Right lobe of liver (tissue), 6 donors: Measurements from ENCODE around the gene SH2D3A. TPM values are rescaled to one million over a fixed set of nuclear protein-coding genes. Genes with fewer than 3 reads are reported as not detected.

Source experiments
- ATAC-seq, 4 donors: fragments of 200-7000 bp; cut with Tn5 transposase; one replicate each; pipeline ENCODE4 v1.9.1; 2020; ENCODE audit warnings: mild to moderate bottlenecking in 4 of 4, moderate library complexity in 4 of 4
- DNase-seq, 3 donors: peaks; one replicate each; pipeline ENCODE4 v3.0.0-alpha.2; 2020
- H3K27ac ChIP-seq, 3 donors: fragments of 200-600 bp; one replicate each; pipeline ENCODE4 v1.8.0; 2022
- H3K27me3 ChIP-seq, 2 donors: fragments of 200-600 bp; one replicate each; pipeline ENCODE4 v1.8.0; 2022
- H3K36me3 ChIP-seq, 4 donors: fragments of 200-600 bp; sonication (generic) in 1 of 4; one replicate each; pipeline versions ENCODE4 v1.5.1 to v1.8.0; 2017 to 2022; ENCODE audit warnings: control low read depth in 1 of 4
- H3K4me1 ChIP-seq, 4 donors: fragments of 200-600 bp; sonication (generic) in 1 of 4; one replicate each; pipeline versions ENCODE4 v1.5.1 to v1.8.0; 2017 to 2022; ENCODE audit warnings: control low read depth in 1 of 4
- H3K4me3 ChIP-seq, 3 donors: fragments of 200-600 bp; one replicate each; pipeline ENCODE4 v1.8.0; 2022
- H3K9me3 ChIP-seq, 4 donors: fragments of 200-600 bp; sonication (generic) in 1 of 4; one replicate each; pipeline versions ENCODE4 v1.5.1 to v1.8.0; 2017 to 2022; ENCODE audit warnings: control low read depth in 1 of 4
- CTCF ChIP-seq, 4 donors: fragments of 200-600 bp in 3 of 4; fragments of 450-650 bp in 1 of 4; IDR thresholded peaks; one replicate each; pipeline versions ENCODE4 v1.5.1 to v1.8.0; 2016 to 2022; ENCODE audit warnings: antibody characterized with exemption in 4 of 4, mild to moderate bottlenecking in 2 of 4
- POLR2A ChIP-seq: fragments of 450-650 bp; IDR thresholded peaks from one replicate; pipeline ENCODE4 v1.6.1; 2017; ENCODE audit warnings: antibody characterized with exemption, mild to moderate bottlenecking
- WGBS: methylation state at CpG from one replicate; pipeline ENCODE4 v1.1.6; 2018; ENCODE audit warnings: low coverage, low lambda C conversion rate; ENCODE audit not compliant: insufficient coverage; ENCODE audit errors: missing lambda C conversion rate; 5-methylcytosine and 5-hydroxymethylcytosine counted together
- intact Hi-C, 2 donors: fragments of 100-400 bp; cut with DNase I; formaldehyde crosslinking; loops; one replicate each; pipeline versions ENCODE4 v1.11.2 to v1.14.1; 2022
- total RNA-seq, 6 experiments: library from RNA; depleted of rRNA in 2 of 6; stranded (reverse); fragments of >200 nt in 2 of 6; fragmentation: NEBNext Ultra II Directional in 3 of 6; extraction: Animal tissue kit (Norgen Biotek cat#: 25700) in 3 of 6; gene quantifications; one replicate each; pipeline versions ENCODE4 v1.1.0 to v1.2.4, GENCODE V29; 2016 to 2023
- donor health status: DM: no; HTN: yes; CAD: no.
- donor health status: DM: no; HTN: no; CAD: no.
- donor health status: DM: no; HTN: no; CAD: no.
- donor health status: DM: no; HTN: yes; CAD: no.
- donor health status: DM: no; HTN: yes; CAD: no.

The SH2D3A gene
- total RNA-seq, 6 experiments from 2014 or later, result 0.72 to 2.3 (median 1.3) TPM

- H3K9me3 ChIP-seq, result no peaks in the 10 kb centered on the region
- ATAC-seq (no peak), DNase-seq (no peak)
- H3K4me3 ChIP-seq, result peak overlapping the region; percentile 78 to 95 (median 93)
- 44% methylated on average over 4 of the region's 6 CpGs for WGBS
- peaks cover 0 to 26% (median 16%) of the 10 kb centered on the region in 4 donors for H3K36me3 ChIP-seq
- H3K27me3 ChIP-seq, result no peaks in the 10 kb centered on the region
- H3K27ac ChIP-seq, result peak overlapping the region; percentile 11 to 86 (median 37)
- peaks cover 0 to 40% (median 6%) of the 10 kb centered on the region in 4 donors for H3K4me1 ChIP-seq
- TF ChIP-seq CTCF (IDR thresholded peaks at IDR 0.05) (no peak), POLR2A (peak; percentile 54)
- intact Hi-C loops, result no loop called here
Observed at GRCh38 chr19:6719540-6719861, 47.7 kb downstream of the SH2D3A start.

GRCh38 chr19:6718741-6719539 is 48.3 kb downstream of the SH2D3A start:
- peak overlapping the region; percentile 11 to 86 (median 37) for H3K27ac ChIP-seq
- DNase-seq, result peak; percentile 88 to 97 (median 97)
- H3K36me3 ChIP-seq, result peaks cover 0 to 29% (median 18%) of the 10 kb centered on the region in 4 donors
- H3K4me3 ChIP-seq, result peak overlapping the region; percentile 78 to 95 (median 93)
- 35% methylated on average over 6 of the region's 21 CpGs for WGBS
- H3K9me3 ChIP-seq, result no peaks in the 10 kb centered on the region
- peak; percentile 21 to 83 (median 64) for ATAC-seq
- TF ChIP-seq CTCF (IDR thresholded peaks at IDR 0.05) (no peak), POLR2A (peak; percentile 89)
- peaks cover 0 to 35% (median 3%) of the 10 kb centered on the region in 4 donors for H3K4me1 ChIP-seq
- H3K27me3 ChIP-seq, result no peaks in the 10 kb centered on the region
- intact Hi-C loops, result no loop called here

DNA sequence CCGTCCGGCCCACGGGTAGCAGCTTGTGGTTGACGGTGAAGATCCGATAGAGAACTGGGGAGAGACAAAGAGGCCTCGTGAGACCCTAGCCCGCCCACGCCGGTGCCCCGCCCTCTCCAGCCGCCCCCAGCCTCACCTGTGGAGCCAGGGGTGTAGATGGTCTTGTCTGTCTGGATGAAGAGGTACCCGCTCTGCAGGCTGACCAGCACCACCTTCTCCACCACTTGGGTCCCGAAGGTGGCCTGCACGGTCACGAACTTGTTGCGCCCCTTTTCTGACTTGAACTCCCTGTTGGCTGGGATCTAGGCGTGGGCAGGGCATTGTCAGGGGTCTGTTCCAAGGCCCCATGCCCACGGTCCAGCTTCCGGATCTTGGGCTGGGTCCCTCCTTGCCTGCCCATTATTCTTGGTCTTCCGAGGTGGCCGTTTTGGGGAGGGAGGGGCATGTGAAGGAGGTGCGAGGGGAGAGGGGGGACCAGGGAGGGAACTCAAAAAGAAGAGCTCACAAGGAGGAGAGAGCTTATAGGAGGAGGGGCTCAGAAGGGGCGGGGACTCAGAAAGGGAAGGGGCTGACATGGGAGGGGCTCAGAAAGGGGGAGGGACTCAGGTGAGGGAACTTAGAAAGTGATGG is 49.0 kb downstream of the SH2D3A start:
- no peaks in the 10 kb centered on the region for H3K27me3 ChIP-seq

GRCh38 chr19:6717441-6717971 is 49.7 kb downstream of the SH2D3A start:
- no peak overlapping the region for H3K27ac ChIP-seq
- 19% methylated on average over 4 of the region's 4 CpGs for WGBS
- no peak for ATAC-seq

More for the DNA sequence above, 49.0 kb downstream of the SH2D3A start:
- Histone ChIP-seq H3K9me3 (no peaks in the 10 kb centered on the region), H3K36me3 (peaks cover 0 to 30% (median 18%) of the 10 kb centered on the region in 4 donors), H3K27ac (no peak overlapping the region), H3K4me1 (peaks cover 0 to 28% (median 0%) of the 10 kb centered on the region in 4 donors), H3K4me3 (peak overlapping the region; percentile 40 to 64 (median 60))
- DNase-seq (peak in 2 of 3 donors; percentile 38 to 63), ATAC-seq (no peak)
- TF ChIP-seq CTCF (IDR thresholded peaks at IDR 0.05) (no peak), POLR2A (no peak)
- intact Hi-C loops, result no loop called here
- WGBS, result 37% methylated on average over 18 of the region's 23 CpGs

More at GRCh38 chr19:6717441-6717971, 49.7 kb downstream of the SH2D3A start:
- no peaks in the 10 kb centered on the region for H3K9me3 ChIP-seq
- DNase-seq, result no peak
- no peaks in the 10 kb centered on the region for H3K27me3 ChIP-seq
- peak overlapping the region; percentile 40 to 64 (median 60) for H3K4me3 ChIP-seq
- intact Hi-C loops, result no loop called here
- TF ChIP-seq POLR2A (no peak), CTCF (IDR thresholded peaks at IDR 0.05) (no peak)
- H3K4me1 ChIP-seq, result peaks cover 0 to 20% (median 0%) of the 10 kb centered on the region in 4 donors
- H3K36me3 ChIP-seq, result peaks cover under 1 to 37% (median 22%) of the 10 kb centered on the region in 4 donors
